ENCODE data around the gene SLBP.

The SLBP gene

DNA sequence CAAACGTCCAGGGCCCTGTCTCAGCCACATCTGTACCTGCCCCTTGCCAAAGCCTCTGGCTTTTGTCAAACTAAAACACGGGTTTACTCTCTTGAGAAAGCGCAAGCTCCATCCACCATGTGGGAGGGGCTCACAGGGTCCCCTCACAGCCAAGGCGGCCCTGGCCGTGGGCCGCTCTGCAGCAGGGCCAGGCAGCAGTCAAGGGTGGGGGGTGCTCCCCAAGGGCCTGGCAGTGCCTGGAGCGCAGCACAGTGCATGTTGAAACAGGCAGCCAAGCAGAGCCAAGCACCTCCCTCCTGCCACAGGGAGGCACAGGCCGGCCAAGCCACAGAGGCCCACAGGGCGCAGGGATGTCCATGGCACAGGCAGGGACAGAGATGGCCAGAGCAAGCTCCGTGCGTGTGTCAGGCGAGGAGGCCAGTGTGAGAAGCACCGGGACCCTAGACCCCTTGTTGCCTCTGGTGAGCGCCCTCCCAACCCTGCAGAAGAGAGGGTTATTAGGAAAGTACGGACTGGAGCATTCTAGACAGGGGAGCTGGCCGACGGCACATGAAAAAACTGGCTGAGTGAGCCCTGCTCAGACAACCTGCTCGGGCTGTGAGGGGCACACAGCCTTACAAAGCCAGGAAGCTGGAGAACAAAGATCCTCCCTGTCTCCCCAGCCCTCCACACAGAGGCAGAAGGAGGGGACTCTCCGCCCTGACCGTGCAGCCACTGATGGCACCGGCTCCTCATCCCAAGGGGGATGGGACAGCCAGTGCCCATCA is 67.0 kb downstream of the SLBP start:
- DNase-seq = no peak

DNA sequence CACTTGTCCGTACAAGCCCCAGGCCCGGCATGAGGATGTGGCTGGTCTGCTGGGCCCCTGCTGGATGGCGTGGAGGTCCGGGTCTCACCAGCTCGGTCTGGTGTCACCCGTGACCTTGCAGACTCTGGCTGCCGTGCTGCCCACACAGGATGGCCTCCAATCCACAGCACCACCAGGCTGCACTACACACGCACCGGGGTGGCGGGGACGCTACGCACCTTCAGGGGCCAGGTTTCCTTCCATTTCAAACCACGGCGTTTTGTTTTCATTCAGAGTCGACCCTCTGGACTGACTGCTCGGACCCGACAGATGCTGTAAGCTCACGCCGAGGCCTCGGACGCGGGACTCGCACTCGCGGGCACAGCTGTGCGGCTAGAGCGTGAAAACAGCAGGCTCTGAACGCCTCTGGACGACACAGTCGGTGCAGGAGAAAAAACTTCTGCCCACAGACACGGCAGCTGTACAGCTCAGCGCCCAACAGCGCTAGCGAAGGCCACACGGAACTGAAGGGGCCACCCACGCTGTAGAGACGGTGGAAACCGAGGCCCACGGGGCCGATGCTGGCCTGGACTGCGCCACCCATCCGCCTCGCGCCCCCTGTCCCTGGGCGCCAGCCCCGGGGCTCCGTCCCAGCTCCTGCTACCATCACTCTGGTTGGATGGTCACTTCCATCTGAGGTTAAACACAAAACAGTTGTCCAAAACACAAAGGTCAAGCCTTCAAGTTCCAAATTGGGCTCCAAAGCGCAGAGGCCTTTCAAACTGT is 68.0 kb downstream of the SLBP start:
- DNase-seq = no peak

Data from NCI-H187 treated with DMSO at 0.1 percent for 48 hours (cell line).